Fibroblast of villous mesenchyme (primary cell): ENCODE measurements around the gene LBR. TPM values are rescaled to one million over a fixed set of nuclear protein-coding genes. Genes with fewer than 3 reads are reported as not detected.

ENCODE experiments used
- DNase-seq: peaks from one replicate; pipeline ENCODE4 v3.0.0-alpha.2; 2010; ENCODE audit warnings: low read depth
- H3K4me3 ChIP-seq: 2 replicates; pipeline ENCODE4 v1.5.1; 2011; ENCODE audit warnings: low read depth, mild to moderate bottlenecking, low read length
- total RNA-seq: library from RNA; depleted of rRNA; stranded (reverse); fragments of >200 nt; gene quantifications from 2 replicates; pipeline ENCODE4 v1.2.3, GENCODE V29; 2012
- TF ChIP-seq, protein P1 (sequence below): IDR thresholded peaks from 2 replicates; pipeline ENCODE4 v1.5.1; 2012; ENCODE audit warnings: low read depth, mild to moderate bottlenecking, low read length; ENCODE audit not compliant: insufficient read depth

The LBR gene
- total RNA-seq, 1 donor = 55.7 TPM

DNA sequence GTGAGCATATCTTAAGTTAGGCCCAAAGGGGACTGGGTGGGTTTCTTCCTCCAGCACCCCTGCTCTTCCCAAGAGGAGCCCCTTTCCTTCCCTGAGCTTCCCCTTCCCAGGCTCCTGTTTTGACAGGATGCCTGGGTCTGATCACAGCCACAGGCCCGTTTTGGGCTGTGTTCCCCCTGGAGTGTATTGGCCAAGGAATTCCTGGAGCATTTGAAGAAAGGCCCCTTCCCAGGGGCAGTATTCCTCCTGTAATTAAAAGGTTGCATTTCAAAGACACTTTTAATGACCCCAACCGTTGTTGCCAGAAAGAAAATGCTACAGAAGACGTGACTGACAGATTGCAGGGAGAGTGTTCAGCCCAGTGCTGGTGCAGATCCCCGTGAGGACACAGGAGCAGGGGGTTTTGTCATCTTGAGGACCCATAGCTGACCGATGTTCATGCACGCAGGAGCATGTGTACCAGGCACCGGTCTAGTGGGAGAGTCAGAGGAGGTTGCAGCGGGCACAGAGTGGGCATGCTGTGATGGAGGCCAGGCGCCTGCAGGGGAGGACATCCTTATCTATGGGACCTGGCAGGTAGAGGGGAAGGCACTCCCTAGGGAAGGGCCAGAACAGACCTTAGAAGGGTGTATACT is 19.3 kb upstream of the LBR start:
- TF ChIP-seq, protein P1, sequence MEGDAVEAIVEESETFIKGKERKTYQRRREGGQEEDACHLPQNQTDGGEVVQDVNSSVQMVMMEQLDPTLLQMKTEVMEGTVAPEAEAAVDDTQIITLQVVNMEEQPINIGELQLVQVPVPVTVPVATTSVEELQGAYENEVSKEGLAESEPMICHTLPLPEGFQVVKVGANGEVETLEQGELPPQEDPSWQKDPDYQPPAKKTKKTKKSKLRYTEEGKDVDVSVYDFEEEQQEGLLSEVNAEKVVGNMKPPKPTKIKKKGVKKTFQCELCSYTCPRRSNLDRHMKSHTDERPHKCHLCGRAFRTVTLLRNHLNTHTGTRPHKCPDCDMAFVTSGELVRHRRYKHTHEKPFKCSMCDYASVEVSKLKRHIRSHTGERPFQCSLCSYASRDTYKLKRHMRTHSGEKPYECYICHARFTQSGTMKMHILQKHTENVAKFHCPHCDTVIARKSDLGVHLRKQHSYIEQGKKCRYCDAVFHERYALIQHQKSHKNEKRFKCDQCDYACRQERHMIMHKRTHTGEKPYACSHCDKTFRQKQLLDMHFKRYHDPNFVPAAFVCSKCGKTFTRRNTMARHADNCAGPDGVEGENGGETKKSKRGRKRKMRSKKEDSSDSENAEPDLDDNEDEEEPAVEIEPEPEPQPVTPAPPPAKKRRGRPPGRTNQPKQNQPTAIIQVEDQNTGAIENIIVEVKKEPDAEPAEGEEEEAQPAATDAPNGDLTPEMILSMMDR = no peak
- no peak overlapping the region for H3K4me3 ChIP-seq

DNA sequence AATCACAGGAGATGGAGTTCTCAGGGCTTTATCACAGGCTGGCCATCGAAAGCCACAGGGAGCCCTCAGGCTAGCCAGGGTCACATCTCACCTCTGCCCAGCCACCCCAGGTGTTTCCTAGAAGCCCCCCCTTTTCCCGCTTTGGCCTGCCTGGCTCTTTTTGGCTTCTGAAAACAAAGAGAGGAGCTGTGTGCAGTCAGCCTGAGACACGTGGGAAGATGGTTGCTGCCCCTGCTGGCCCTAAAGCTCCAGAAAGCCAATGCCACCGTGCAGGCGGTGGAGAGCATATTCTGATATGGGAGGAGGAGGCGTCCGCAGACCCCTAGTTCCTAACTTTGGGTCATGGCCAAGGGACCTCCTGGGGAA is 18.7 kb upstream of the LBR start:
- no peak for DNase-seq
- TF ChIP-seq, protein P1 = no peak
- no peak overlapping the region for H3K4me3 ChIP-seq

More for the DNA sequence above, 19.3 kb upstream of the LBR start:
- no peak for DNase-seq

DNA sequence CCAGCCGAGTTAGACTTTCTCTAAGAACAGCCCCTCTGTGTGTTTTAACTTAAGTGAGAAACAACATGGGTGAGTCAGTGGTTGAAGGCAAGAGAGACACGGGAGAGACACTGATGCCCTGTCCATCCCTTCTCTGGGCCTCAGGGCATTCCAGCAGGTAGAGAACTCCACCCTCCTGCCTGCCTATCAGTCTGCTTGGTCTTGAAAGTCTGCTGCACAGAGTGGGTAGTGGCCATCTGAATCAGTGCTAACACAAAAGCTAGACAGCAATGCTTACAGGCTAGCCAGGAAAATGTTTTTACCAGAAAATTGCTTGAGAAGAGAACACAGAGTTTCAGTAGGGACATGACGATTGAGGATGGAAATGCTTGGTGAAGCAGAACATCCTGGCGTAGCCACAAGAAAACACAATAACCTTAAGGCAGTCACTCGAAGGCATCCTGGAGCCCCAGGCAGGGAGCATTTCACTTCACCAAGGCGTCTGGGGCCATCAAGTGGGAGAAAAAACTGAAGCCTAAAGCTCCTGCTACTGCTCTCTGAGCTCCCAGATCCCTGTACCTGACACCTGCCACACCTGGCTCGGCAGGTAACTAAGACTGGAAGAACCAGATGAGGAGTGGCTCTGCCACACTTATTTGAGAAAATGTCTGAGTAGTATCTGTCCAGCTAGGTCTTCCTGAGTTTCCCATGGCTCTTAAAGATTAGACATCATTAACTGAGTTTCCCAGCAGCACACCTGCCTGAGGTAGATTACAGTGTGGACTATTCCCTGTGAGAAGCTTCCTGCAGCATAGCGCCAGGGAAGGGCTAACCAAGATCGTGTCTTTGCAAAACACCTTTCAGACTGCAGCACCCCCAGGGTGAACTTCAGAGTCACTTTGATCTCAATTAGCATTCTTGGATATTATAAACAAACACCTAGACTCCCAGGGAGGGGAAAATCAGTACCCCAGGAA is 18.1 kb upstream of the LBR start:
- no peak overlapping the region for H3K4me3 ChIP-seq
- no peak for DNase-seq
- TF ChIP-seq, protein P1 = no peak

DNA sequence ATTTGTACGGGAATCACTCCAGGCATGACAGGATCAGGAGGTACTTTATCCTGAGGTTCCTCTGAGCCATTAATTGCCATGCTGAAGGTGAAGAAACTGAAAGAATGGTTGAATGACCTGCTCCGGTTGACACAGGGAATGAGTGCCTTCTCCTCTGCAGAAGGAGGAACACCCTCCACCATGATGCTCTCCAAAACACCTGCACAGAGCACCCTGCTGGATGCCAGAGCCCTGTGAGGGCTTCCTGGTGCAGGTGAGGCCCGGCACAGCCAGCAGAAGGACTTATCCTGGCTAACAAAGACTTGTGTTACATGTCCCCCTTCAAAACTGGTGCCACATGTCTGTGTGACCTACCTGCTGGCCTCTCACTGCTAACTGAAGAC is 14.3 kb upstream of the LBR start:
- DNase-seq = no peak
- H3K4me3 ChIP-seq = no peak overlapping the region
- TF ChIP-seq, protein P1 = no peak

DNA sequence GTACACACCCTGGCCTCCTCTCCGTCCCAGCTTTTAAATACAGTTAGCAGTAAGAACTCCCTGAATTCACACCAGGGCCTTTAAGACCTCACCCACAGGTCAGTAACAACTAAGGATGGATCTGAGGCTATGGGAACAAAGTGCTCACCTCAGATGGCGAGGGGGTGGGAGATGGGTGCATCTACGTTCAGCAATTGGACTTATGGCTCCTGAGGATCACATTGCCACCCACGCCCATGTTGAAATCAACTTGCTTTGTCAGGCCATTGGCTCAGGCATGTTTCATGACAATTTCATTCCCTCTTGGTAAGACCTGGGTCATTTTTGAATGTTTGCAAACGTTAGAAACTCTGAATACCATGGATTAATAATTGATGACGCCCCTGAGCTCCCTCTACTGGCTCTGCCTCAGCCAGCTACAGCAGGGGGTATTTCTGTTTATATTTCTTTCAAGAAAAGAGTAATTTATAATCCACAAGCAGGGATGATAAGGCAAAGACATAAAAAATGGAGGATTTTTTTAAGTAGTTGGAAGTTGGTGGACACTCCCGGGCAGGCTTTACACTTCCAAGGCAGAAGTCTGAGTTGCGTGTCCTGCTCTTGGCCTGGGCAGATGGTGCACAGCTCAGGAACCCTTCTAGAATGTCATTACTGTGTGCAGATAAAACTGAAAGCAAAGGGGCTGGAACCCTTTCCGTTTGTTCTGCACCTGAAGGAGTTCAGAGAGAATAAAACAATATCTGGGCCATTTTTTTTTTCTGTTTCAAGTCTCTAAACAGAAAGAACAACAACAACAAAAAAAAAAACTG is 13.7 kb upstream of the LBR start:
- H3K4me3 ChIP-seq = no peak overlapping the region
- TF ChIP-seq, protein P1 = peak; percentile 23

DNA sequence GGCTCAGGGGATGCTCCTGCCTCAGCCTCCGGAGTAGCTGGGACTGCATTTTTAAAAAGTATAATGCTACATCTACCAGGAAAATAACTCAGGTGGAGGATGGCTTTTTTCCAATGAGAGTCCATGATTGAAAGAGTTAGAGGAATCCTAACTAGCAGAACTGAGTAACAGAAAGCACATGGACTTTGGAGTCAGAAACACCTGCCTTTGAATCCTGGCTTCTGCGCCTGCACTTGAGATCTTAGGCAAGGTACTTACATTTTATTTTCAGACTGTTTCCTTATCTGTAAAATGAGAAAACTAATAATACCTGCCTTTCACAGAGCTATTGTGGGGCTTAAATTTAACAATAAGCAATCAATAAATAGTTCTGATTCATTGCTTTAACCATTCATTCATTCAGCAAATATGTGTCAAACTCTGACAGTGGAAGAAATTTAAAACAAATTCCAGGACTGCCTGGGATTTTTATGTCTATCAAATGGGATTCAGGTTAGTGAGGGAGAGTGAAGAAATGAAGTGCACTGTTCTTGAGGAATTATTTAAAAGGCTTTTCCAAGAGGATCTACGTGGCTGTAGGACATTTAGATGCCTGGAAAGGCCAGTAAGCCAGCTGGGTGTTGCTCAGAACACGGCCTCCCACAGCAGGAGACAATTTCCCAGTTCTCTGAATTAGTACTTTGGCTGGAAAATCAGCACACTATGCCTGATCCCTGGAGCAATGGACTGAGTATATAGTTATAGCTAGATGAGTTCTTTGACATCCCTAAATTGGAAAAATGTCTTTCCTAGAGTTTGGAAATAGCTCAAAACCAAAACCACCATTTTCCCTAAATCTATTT is 12.8 kb upstream of the LBR start:
- TF ChIP-seq, protein P1 = no peak
- H3K4me3 ChIP-seq = no peak overlapping the region
- no peak for DNase-seq

More for the DNA sequence above, 13.7 kb upstream of the LBR start:
- no peak for DNase-seq
